HG03196 (cell line): ENCODE results near the gene GAGE10.

Source experiments
- ATAC-seq: cut with Tn5 transposase; IDR thresholded peaks from one replicate; pipeline ENCODE4 v1.9.1; 2021; ENCODE audit not compliant: unreplicated experiment

The GAGE10 gene

GRCh38 chrX:49303346-49303745, at the start of gene GAGE10:
TSS of gene GAGE10 (plus strand) at chrX:49303646. CDS start at chrX:49304860, 1,214 bp downstream.
- no peak for ATAC-seq

- ATAC-seq = no peak
Observed at GRCh38 chrX:49254639-49255038, 48.8 kb upstream of the GAGE10 start.

GRCh38 chrX:49256268-49256995, 47.0 kb upstream of the GAGE10 start:
- no peak for ATAC-seq

GRCh38 chrX:49257074-49257790, 46.2 kb upstream of the GAGE10 start:
- ATAC-seq = no peak

- no peak for ATAC-seq
Observed at GRCh38 chrX:49257846-49258748, 45.3 kb upstream of the GAGE10 start.

GRCh38 chrX:49258749-49259124, 44.7 kb upstream of the GAGE10 start:
- no peak for ATAC-seq

GRCh38 chrX:49260221-49260985, 43.0 kb upstream of the GAGE10 start:
- no peak for ATAC-seq

GRCh38 chrX:49262603-49263002, 40.8 kb upstream of the GAGE10 start:
- ATAC-seq = no peak

GRCh38 chrX:49263631-49264030, 39.8 kb upstream of the GAGE10 start:
- no peak for ATAC-seq

GRCh38 chrX:49264460-49264859, 39.0 kb upstream of the GAGE10 start, which contains the start of gene FOXP3:
TSS of gene FOXP3 (minus strand) at chrX:49264710. CDS start at chrX:49258505, 6,205 bp downstream.
- no peak for ATAC-seq

GRCh38 chrX:49266523-49267445, 36.7 kb upstream of the GAGE10 start:
- no peak for ATAC-seq

GRCh38 chrX:49268702-49269009, 34.8 kb upstream of the GAGE10 start:
- no peak for ATAC-seq

GRCh38 chrX:49269010-49269766, 34.3 kb upstream of the GAGE10 start:
- peak; percentile 86 for ATAC-seq

GRCh38 chrX:49269767-49270248, 33.6 kb upstream of the GAGE10 start, which contains the start of gene PPP1R3F:
TSS of gene PPP1R3F (plus strand) at chrX:49269793. CDS start at chrX:49269870, 77 bp downstream.
- ATAC-seq = peak; percentile 16

- no peak for ATAC-seq
Observed at GRCh38 chrX:49270249-49270921, 33.1 kb upstream of the GAGE10 start.

GRCh38 chrX:49271341-49271740, 32.1 kb upstream of the GAGE10 start:
- no peak for ATAC-seq

- no peak for ATAC-seq
Observed at GRCh38 chrX:49272421-49272820, 31.0 kb upstream of the GAGE10 start.

GRCh38 chrX:49273181-49273727, 30.2 kb upstream of the GAGE10 start:
- no peak for ATAC-seq
